HFF-Myc (cell line): ENCODE results near the gene RETREG1.

ENCODE experiments used
- DNase-seq: peaks from one replicate; pipeline ENCODE4 v3.0.0-alpha.2; 2011; ENCODE audit warnings: low read depth; ENCODE audit errors: extremely low read depth
- H3K4me3 ChIP-seq: replicated peaks from 2 replicates; pipeline ENCODE4 v1.5.1; 2011; ENCODE audit warnings: low read depth, mild to moderate bottlenecking, control low read depth, low read length
- TF ChIP-seq, protein P1 (sequence below): IDR thresholded peaks from 2 replicates; pipeline ENCODE4 v1.5.1; 2012; ENCODE audit warnings: mild to moderate bottlenecking, low read depth, low read length, control low read depth; ENCODE audit errors: missing control alignments

RETREG1 gene

DNA sequence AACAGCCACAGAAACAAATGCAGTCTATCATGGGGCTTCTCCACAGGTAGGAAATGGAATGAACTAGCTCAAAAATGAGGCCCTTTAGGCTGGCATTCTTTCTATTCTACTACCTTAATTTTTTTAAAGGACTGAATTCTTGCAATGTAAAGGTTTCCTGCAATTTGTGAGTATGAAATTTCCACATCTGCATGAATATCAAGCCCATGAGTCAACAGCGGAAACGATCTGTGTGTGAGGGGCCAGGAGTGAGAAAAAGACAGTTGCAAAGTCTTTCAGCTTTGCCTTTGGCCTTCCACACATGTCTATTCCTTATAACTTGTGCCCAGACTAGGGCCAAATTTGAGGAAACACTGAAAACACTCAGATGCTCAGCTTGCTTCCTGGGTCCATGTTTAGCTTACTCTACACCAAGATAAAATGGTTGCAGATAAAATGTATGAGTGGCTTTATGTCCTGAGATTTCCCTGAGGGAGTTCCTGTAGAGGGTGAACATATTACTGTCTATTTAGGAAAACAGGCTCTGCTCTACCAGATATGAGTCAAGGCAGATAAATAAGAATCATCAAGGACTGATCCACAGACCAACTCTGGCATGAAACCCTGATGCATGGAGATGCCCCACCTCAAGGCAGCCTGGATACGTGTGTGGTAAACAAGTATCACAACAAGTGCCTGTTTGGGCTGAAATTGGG lies 46.5 kb downstream of the RETREG1 start:
- H3K4me3 ChIP-seq = no peak overlapping the region
- TF ChIP-seq, protein P1, sequence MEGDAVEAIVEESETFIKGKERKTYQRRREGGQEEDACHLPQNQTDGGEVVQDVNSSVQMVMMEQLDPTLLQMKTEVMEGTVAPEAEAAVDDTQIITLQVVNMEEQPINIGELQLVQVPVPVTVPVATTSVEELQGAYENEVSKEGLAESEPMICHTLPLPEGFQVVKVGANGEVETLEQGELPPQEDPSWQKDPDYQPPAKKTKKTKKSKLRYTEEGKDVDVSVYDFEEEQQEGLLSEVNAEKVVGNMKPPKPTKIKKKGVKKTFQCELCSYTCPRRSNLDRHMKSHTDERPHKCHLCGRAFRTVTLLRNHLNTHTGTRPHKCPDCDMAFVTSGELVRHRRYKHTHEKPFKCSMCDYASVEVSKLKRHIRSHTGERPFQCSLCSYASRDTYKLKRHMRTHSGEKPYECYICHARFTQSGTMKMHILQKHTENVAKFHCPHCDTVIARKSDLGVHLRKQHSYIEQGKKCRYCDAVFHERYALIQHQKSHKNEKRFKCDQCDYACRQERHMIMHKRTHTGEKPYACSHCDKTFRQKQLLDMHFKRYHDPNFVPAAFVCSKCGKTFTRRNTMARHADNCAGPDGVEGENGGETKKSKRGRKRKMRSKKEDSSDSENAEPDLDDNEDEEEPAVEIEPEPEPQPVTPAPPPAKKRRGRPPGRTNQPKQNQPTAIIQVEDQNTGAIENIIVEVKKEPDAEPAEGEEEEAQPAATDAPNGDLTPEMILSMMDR = no peak
- no peak for DNase-seq

DNA sequence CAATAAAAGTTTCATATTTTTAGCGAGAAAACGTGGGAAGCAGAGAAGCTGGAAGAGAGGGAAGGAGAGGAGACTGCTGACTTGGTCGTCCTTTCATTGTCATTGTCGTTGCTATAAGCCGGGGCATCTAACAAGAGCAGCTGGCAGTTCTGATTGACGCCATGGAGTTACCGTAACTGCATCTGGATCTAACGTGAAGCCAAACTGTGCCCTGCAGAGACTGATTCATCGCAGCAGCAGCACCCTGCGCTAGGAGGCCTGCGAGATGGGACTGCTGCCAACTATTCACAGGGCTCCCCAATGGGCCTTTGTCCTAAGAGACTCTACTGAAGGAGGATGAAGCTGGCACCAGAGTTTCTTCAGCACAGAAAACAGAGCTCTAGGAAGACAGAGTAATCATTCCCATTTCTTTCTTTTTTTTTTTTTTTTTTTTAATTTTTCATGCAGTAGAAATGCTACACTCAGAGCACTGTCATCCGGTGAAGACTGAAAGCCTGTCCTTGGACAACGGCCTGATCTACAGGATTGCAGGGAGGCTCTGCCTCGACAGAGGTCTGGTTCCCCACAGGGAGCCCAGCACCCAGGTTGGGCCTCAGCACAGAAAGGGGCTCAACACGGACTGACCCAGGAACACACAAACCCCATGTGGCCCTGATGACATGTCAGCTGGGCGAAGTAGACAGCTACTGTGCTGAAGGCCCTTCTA lies 47.8 kb downstream of the RETREG1 start:
- DNase-seq = no peak
- no peak overlapping the region for H3K4me3 ChIP-seq
- TF ChIP-seq, protein P1 = no peak

DNA sequence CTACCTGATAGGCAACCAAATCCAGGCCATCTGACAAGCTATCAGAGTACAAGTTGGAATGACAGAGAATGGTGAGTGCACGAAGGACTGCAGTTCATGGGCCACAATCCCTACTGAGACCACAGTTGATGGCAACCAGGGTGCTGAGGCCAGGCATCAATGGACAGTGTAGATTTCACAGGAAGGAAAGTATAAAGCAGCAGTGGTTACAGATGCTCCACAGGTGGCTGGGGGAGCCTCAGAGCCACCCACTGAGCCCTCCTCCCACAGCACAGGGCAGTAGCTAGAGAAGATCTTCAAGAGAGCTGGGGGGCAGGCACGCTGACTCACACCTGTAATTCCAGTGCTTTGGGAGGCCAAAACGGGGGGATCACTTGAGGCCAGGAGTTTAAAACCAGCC lies 49.4 kb downstream of the RETREG1 start:
- TF ChIP-seq, protein P1 = no peak
- H3K4me3 ChIP-seq = no peak overlapping the region
- DNase-seq = no peak

DNA sequence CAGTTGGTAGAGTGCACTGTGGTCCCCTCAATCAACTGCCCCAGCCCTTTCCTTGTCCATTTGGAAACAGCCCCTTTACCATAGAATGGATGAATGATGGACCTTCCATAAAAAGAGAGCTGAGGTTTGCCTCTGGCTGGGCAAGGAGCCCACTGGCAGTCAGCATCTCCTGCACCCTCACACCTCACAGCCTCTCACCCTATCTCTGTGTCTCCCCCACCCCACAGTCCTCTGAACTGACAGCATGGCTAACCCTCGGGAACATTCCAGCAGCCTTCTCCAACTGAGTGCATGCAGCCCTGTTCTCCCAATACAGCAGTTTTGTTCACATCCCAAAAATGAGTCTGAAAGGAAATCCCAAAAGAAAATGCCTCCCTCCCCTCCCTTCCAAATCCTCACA lies 51.7 kb downstream of the RETREG1 start:
- H3K4me3 ChIP-seq = no peak overlapping the region
- TF ChIP-seq, protein P1 = no peak
- no peak for DNase-seq

DNA sequence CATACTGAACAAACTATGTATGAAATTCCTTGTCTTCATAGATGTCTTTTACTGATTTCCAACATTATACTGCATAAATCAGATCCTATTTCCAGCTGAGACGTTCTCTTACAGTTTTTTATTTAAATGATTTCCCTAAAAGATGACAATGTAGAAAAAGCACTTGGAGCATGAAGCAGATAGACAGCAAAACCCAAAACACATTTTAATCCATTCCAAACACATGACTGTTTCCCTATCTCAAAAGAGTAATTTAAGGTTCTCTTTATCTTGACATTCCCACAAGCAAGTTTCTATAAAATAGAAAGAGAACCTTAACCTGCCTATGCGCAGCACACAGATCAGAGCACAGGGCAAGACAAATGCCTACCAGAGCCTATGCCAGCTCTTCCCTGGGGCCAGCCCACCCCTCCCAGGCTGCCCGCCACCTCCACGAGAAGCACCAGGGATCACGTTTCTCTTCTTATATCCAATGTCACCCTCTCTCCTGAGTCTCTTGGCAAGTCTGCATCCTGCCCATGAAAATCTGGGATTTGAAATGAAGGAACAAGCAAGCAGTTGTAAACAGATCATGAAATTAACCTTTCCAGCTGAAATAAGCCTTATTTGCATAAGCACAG lies 52.4 kb downstream of the RETREG1 start:
- TF ChIP-seq, protein P1 = no peak
- DNase-seq = no peak

DNA sequence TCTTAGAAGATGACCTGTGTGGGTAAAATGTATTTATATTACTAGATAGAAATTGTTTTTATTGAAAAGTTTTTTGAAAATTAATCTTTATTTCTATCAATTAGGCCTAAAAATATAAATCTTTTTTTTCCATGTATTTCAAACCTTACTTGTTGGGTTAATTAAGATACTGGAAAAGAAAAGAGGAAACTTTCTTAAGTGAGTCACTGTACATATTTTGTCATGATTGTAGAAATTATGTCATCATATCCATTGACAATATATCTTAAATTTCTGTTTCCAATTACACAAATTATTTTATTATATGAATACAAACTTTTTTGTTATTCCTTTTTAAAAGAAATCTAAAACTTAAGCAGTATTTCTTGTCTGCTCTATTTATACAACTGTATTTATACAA lies 53.1 kb downstream of the RETREG1 start:
- no peak overlapping the region for H3K4me3 ChIP-seq
- TF ChIP-seq, protein P1 = no peak
- DNase-seq = no peak

More for the DNA sequence above, 52.4 kb downstream of the RETREG1 start:
- H3K4me3 ChIP-seq = no peak overlapping the region
